HEK293T (cell line): ENCODE measurements around the gene ARHGAP25.

ENCODE experiments used
- CTCF ChIA-PET: fragments of 350-600 bp; formaldehyde crosslinking; extraction: SDS; loops from one replicate; lab custom pipeline; 2021; ENCODE audit warnings: antibody characterized with exemption, inconsistent platforms; lab: Yijun Ruan, JAX
- POLR2A ChIA-PET: fragments of 350-600 bp; formaldehyde crosslinking; extraction: SDS; loops from one replicate; lab custom pipeline; 2020; ENCODE audit warnings: antibody characterized with exemption, inconsistent platforms; lab: Yijun Ruan, JAX
- DNase-seq: peaks from one replicate; pipeline ENCODE4 v3.0.0; 2012; ENCODE audit warnings: mixed read lengths; ENCODE audit errors: extremely low spot score
- ARNT ChIP-seq: fragments of 450-650 bp; IDR thresholded peaks from 2 replicates; pipeline ENCODE4 v1.6.1; 2017; ENCODE audit warnings: mild to moderate bottlenecking
- BHLHE40 ChIP-seq: fragments of 450-650 bp; IDR thresholded peaks from 2 replicates; pipeline ENCODE4 v1.6.1; 2016; ENCODE audit warnings: mild to moderate bottlenecking, moderate library complexity, borderline replicate concordance
- CTBP1 ChIP-seq: fragments of 450-650 bp; IDR thresholded peaks from 2 replicates; pipeline ENCODE4 v1.6.1; 2016; ENCODE audit warnings: borderline replicate concordance
- ELF4 ChIP-seq: fragments of 450-650 bp; IDR thresholded peaks from 2 replicates; pipeline ENCODE4 v1.6.1; 2017; ENCODE audit warnings: antibody characterized with exemption
- FOXA1 ChIP-seq: fragments of 450-650 bp; IDR thresholded peaks from 2 replicates; pipeline ENCODE4 v1.6.1; 2016; ENCODE audit warnings: mild to moderate bottlenecking
- FOXK2 ChIP-seq: fragments of 450-650 bp; IDR thresholded peaks from 2 replicates; pipeline ENCODE4 v1.6.1; 2016; ENCODE audit warnings: mild to moderate bottlenecking
- FOXM1 ChIP-seq: fragments of 450-650 bp; IDR thresholded peaks from 2 replicates; pipeline ENCODE4 v1.6.1; 2017; ENCODE audit warnings: mild to moderate bottlenecking, borderline replicate concordance
- HDGF ChIP-seq: fragments of 450-650 bp; IDR thresholded peaks from 2 replicates; pipeline ENCODE4 v1.6.1; 2017; ENCODE audit warnings: antibody characterized with exemption, borderline replicate concordance
- L3MBTL2 ChIP-seq: fragments of 450-650 bp; conservative IDR thresholded peaks from 2 replicates; pipeline ENCODE4 v1.6.1; 2016; ENCODE audit warnings: mild to moderate bottlenecking
- LEF1 ChIP-seq: fragments of 450-650 bp; IDR thresholded peaks from 2 replicates; pipeline ENCODE4 v1.6.1; 2017; ENCODE audit warnings: mild to moderate bottlenecking, borderline replicate concordance
- NFRKB ChIP-seq: fragments of 450-650 bp; IDR thresholded peaks from 2 replicates; pipeline ENCODE4 v1.6.1; 2016; ENCODE audit warnings: mild to moderate bottlenecking, moderate library complexity
- SP1 ChIP-seq: fragments of 450-650 bp; IDR thresholded peaks from 2 replicates; pipeline ENCODE4 v1.6.1; 2017
- SUZ12 ChIP-seq: fragments of 450-650 bp; IDR thresholded peaks from 2 replicates; pipeline ENCODE4 v1.6.1; 2016; ENCODE audit warnings: mild to moderate bottlenecking
- TARDBP ChIP-seq: fragments of 450-650 bp; IDR thresholded peaks from 2 replicates; pipeline ENCODE4 v1.6.1; 2016
- ZNF384 ChIP-seq: fragments of 450-650 bp; IDR thresholded peaks from 2 replicates; pipeline ENCODE4 v1.6.1; 2016
- TF ChIP-seq, protein P1 (sequence below): fragments of 450-650 bp; IDR thresholded peaks from 2 replicates; pipeline ENCODE4 v1.6.1; 2016

Gene ARHGAP25

DNA sequence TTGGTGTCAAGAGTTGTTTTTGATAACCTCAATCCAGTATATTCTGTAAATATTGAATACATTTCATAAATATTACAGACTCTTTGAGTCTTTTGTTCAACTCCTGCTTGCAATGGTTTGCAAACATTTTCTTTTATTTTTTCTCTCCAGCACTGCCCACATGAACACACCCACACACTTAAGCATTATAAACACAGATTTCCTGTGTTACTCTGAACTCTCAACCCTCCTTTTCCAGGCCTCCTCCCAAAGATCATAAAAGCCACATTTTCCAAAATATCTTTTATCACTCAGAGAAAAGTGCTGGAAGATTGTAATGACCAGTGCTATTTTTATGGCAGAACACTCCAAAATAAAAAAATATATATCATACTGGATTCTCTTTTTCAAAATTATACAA, 20.5 kb downstream of the ARHGAP25 start:
- no peak for TF ChIP-seq FOXM1
- no peak for TF ChIP-seq ELF4
- TF ChIP-seq, protein P1, sequence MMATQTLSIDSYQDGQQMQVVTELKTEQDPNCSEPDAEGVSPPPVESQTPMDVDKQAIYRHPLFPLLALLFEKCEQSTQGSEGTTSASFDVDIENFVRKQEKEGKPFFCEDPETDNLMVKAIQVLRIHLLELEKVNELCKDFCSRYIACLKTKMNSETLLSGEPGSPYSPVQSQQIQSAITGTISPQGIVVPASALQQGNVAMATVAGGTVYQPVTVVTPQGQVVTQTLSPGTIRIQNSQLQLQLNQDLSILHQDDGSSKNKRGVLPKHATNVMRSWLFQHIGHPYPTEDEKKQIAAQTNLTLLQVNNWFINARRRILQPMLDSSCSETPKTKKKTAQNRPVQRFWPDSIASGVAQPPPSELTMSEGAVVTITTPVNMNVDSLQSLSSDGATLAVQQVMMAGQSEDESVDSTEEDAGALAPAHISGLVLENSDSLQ, result no peak
- no peak for TF ChIP-seq SP1
- TF ChIP-seq FOXK2, result no peak
- TF ChIP-seq L3MBTL2, result no peak
- no peak for TF ChIP-seq HDGF
- no peak for TF ChIP-seq ARNT
- no peak for TF ChIP-seq ZNF384
- no peak for TF ChIP-seq CTBP1
- no peak for TF ChIP-seq FOXA1
- no peak for TF ChIP-seq BHLHE40
- no peak for TF ChIP-seq SUZ12
- no peak for TF ChIP-seq LEF1
- no peak for TF ChIP-seq TARDBP
- no peak for TF ChIP-seq NFRKB
- no peak for DNase-seq
- POLR2A ChIA-PET, result no interaction called here
- CTCF ChIA-PET, result interaction anchor here (0.7 kb wide), 1 partner anchor 170 kb away, joined by 5 read pairs; no protein-coding TSS in a partner anchor

DNA sequence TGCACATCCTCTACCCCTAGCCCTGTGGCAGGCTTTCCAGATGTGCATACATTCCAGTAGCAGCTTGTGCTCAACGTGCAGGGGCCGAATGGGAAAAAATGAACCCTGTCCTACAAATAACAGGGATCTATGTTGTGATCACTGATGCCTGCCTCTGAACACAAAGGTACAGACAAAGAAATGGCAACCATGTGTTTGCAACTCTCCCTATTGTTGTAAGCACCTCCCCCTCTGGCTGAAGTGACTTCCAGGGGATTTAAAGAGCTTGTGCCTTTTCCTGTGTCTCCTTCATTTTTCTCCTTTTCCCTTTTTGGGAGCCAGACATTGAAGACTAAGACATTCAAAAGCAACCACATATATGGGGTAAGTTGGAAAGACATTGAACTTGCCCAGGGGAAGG, 21.6 kb downstream of the ARHGAP25 start:
- POLR2A ChIA-PET, result no interaction called here
- TF ChIP-seq FOXK2 (no peak), SUZ12 (no peak), TARDBP (no peak), FOXM1 (no peak), ZNF384 (no peak)
- CTCF ChIA-PET, result no interaction called here
- no peak for DNase-seq

DNA sequence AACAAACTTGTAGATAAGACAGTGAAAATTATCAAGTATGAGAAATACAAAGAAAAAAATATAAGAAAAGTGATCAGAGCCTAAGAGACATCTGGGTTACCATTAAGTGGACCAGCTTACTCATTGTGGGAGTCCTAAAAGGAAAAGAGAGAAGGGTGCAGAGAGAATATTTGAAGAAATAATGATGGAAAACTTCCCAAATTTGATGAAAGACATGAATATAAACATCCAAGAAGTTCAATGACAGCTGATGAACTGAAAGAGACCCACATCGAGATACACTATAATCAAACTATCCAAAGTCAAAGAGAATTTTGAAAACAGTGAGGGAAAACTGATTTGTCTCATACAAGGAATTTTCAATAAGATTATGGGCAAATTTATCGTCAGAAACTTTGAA, 22.5 kb downstream of the ARHGAP25 start:
- ChIA-PET POLR2A (no interaction called here), CTCF (no interaction called here)
- no peak for TF ChIP-seq BHLHE40
- TF ChIP-seq NFRKB, result no peak
- TF ChIP-seq, protein P1, result no peak
- no peak for TF ChIP-seq HDGF
- no peak for TF ChIP-seq ELF4
- TF ChIP-seq TARDBP, result no peak
- TF ChIP-seq FOXM1, result no peak
- TF ChIP-seq ZNF384, result no peak
- no peak for TF ChIP-seq CTBP1
- TF ChIP-seq FOXK2, result no peak
- TF ChIP-seq SUZ12, result no peak
- TF ChIP-seq SP1, result no peak
- no peak for TF ChIP-seq LEF1
- TF ChIP-seq ARNT, result no peak
- no peak for TF ChIP-seq L3MBTL2
- TF ChIP-seq FOXA1, result no peak
- no peak for DNase-seq

DNA sequence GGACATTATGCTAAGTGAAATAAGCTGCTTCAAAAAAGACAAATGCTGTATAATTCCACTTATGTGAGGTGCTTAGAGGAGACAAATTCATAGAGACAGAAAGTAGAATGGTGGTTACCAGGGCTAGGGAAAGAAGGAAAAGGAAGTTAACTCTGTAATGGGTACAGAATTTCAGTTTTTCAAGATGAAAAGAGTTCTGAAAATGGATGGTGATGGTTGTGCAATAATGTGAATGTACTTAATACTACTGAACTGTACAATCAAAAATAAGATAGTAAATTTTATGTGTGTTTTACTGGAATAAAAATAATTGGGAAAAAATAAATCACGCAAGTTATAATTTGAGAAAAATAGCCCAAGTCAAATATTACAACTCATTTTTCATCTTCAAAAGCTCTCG, 27.5 kb downstream of the ARHGAP25 start:
- DNase-seq, result no peak
- CTCF ChIA-PET, result interaction anchor here (0.6 kb wide), 1 partner anchor 125 kb away, joined by 3 read pairs; no protein-coding TSS in a partner anchor

DNA sequence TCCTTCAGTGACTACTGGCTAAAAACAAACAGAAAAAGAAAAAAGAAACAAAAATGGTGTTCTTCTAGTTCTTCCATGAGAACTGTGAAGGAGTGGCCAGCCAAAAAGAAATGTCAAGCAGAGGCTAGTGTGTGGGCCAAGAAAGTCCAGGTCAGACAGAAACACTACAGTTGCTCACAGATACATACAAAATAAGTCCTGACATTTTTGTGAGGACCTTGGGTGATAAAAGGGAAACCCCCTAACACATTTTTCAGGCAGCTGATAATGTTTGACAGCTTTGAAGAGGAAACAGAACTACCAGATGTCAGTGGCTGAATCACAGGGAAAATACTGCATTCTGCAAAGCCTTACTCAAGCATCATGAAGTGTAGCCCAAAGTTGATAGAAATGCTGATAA, 28.1 kb downstream of the ARHGAP25 start:
- CTCF ChIA-PET, result interaction anchor here (0.6 kb wide), 1 partner anchor 124 kb away, joined by 3 read pairs; no protein-coding TSS in a partner anchor
- POLR2A ChIA-PET, result no interaction called here
- DNase-seq, result no peak
- TF ChIP-seq HDGF (no peak), SUZ12 (no peak), FOXK2 (no peak)

More for the DNA sequence above, 27.5 kb downstream of the ARHGAP25 start:
- POLR2A ChIA-PET, result no interaction called here
- TF ChIP-seq ELF4, result no peak
- TF ChIP-seq NFRKB, result no peak
- TF ChIP-seq HDGF, result no peak
- TF ChIP-seq L3MBTL2, result no peak
- no peak for TF ChIP-seq FOXM1
- no peak for TF ChIP-seq ZNF384
- no peak for TF ChIP-seq CTBP1
- no peak for TF ChIP-seq LEF1
- no peak for TF ChIP-seq ARNT
- no peak for TF ChIP-seq TARDBP
- TF ChIP-seq, protein P1, result no peak
- no peak for TF ChIP-seq FOXK2
- TF ChIP-seq SUZ12, result no peak

DNA sequence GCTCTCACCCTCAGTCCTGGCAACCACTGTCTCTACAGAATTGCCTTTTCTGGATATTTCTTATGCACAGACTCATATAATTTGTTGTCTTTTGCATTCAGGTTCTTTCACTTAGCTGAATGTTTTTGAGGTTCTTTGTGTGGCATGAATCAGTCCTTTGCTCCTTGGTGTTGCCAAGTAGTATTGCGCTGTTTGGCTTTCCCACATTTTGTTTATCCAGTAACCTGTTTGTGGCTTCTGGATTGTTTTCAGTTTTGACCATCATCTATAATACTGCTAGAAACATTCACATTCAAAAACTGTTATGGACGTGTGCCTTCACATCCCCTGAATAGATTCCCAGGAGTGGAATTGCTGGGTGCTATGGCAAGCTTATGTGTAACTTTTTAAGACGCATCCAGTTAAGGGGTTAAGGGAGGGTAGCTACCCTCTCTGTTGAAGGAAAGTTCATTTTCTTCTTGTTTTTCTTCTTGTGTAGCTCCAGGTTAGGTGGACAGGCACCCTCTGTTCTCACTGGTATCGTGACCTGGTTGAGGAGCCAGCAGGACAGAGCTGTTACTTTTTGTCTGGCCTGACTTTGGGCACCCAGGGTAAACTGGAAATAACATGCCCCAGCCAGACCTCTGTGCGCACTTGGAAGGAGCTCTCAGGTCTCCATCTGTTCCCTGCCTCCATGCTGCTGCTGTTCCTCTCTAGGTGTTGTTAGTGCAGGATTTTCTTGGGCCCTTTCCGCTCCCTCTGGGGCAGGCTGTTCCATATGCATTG, 29.6 kb downstream of the ARHGAP25 start:
- ChIA-PET POLR2A (no interaction called here), CTCF (interaction anchor here (1.0 kb wide), 1 partner anchor 13 kb away, joined by 6 read pairs; no protein-coding TSS in a partner anchor)
- TF ChIP-seq SP1 (no peak), FOXA1 (no peak), HDGF (no peak), ARNT (no peak), LEF1 (no peak), BHLHE40 (no peak), CTBP1 (no peak)
- DNase-seq, result no peak
